NCI-H226 (cell line): ENCODE measurements around the gene REG3A.

Experiments
- DNase-seq: peaks from one replicate; pipeline ENCODE4 v3.0.0-alpha.2; 2015

Gene REG3A

GRCh38 chr2:79159653-79160052, at the start of gene REG3A:
Gene REG3A (minus strand): TSS chr2:79159753. CDS start chr2:79159405, 348 bp downstream.
- DNase-seq: no peak

DNA sequence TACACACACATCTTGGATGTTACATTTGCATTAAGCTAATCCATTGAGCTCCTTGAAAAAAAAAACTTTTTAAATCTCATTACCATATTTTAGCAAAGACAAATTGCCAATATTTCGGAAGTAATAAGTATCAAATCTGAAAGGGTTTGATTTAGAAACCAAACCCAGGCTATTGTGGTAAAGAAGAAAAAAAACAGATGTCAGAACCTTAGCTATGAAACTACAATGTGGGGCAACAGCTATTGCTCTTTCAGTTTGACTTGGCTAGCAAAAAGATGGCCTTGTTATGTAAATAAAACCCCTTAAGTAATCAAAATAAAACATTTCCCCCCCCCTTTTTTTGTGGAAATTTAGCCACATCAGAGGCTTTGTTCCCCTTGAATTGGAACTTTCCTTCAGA, 41.2 kb upstream of the REG3A start:
- no peak for DNase-seq

DNA sequence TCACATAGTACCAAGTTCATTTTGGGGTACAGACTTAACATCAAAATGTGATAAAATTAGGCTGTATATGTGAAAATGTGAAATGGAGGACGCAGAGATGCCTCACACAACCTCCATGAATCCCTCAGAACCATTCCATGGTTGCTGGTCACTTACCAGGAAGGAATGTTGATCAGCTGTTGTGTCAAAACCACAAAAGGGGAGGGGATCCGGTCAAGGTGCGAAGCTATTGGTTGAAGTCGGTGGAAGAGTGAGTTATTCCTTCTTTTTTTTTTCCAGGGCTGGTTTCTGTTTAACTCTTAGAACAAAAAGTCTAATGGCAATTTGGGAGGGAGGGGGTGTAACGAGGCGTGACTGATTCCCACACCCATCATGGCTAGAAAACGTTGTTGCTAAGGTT, 32.3 kb upstream of the REG3A start:
- DNase-seq: no peak

DNA sequence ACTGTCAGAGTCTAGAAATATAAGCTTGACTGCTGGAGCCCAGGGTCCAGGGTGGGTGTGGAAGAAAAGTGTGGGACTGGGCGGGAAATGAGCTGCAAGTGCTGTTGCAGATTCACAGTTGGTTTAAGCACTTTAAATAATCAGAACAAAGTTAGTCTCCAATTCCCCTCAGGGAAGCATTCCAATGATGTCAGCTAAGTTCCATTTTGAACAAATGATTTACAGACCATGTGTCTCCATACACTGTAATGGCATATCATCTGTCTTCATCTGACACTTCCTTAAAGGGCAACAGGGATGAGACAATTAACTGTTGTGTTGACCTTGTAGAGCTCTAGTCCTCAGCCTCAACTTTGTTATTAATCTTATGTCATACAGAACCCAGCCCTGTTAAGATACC, 31.5 kb upstream of the REG3A start:
- no peak for DNase-seq

- no peak for DNase-seq
Observed at GRCh38 chr2:79189465-79189864, 29.9 kb upstream of the REG3A start.

DNA sequence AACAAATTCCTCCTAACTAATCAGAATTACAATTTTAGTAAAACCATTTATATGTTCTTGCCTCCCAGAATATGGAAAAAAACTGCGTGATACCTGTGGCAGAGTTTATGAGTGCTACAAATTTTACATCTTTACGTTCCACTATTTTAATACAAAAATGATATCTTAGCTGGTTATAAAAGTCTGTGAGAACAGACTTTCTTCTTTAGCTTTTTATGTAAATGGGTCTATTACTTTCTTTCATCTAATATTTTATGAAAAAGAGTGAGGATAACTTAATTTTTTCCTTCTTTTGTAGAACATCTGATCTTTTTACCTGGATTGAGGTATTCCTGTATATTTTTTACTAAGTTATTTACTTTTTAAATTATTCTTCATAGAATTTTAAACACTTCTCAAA, 22.1 kb upstream of the REG3A start:
- no peak for DNase-seq

DNA sequence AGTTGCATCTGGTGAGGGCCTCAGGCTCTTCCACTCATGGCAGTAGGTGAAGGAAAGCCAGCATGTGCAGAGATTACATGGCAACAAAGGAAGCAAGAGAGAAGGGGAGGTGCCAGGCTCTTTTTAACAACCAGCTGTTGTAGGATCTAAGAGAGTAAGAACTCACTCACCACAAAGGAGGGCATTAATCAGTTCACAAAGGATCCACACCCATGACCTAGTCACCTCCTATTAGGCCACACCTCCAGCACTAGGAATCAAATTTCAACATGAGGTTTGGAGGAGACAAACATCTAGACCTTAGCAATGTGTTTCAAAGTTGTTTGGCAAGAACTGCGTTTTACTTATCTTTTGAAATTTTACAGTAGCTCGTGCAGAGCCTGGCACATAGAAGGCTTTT, 20.5 kb upstream of the REG3A start:
- no peak for DNase-seq

GRCh38 chr2:79179036-79179435, 19.5 kb upstream of the REG3A start:
- DNase-seq: no peak

GRCh38 chr2:79178076-79178674, 18.6 kb upstream of the REG3A start:
- DNase-seq: no peak

DNA sequence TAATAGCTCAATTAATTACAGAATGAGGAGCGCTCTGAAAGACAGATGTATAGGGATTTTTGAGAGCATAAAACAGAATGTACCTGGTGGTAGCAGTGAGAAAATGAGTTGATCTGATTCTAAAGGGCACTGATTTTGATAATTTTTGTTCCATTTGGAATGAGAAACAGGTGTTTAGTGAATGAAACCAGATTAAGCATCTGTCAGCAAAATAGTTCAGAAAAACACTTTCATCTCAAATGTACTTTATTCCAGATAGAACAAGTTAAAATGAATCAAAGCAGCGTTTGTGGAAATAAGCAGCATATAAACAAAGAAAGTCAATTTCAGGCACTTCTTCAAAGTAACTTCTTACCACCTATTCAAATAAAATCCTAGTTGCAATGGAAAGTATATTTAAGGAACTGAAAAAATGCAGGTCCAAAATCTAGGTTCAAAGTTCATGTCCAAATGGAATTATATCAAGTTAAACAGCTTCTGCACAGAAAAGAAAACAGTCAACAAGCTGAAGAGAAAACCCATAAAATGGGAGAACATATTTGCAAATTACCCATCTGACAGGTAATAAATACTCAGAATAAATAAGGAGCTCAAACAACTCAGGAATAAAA, 11.9 kb upstream of the REG3A start:
- DNase-seq: no peak

- DNase-seq: no peak
Observed at GRCh38 chr2:79162801-79163200, 3.2 kb upstream of the REG3A start.

GRCh38 chr2:79162132-79162531, 2.6 kb upstream of the REG3A start:
- no peak for DNase-seq

DNA sequence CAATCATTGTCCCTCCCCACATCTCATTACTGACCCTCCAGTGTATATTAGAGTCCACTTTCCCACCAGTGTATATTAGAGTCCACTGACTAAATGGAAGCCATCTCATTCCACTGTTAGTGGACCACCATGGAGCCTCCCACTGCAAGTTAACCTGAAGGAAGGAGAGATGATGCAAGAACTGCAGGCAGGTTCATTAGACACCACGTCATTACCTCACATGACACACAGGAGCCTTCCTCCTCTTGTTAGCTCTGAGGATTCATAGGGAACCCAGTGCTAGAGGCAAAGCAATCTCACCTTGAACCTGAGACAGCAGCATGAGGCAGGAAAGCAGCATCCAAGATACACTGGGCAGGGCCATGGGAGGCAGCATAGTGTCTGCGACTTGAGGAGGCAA, 523 bp downstream of the REG3A start:
- DNase-seq: no peak

DNA sequence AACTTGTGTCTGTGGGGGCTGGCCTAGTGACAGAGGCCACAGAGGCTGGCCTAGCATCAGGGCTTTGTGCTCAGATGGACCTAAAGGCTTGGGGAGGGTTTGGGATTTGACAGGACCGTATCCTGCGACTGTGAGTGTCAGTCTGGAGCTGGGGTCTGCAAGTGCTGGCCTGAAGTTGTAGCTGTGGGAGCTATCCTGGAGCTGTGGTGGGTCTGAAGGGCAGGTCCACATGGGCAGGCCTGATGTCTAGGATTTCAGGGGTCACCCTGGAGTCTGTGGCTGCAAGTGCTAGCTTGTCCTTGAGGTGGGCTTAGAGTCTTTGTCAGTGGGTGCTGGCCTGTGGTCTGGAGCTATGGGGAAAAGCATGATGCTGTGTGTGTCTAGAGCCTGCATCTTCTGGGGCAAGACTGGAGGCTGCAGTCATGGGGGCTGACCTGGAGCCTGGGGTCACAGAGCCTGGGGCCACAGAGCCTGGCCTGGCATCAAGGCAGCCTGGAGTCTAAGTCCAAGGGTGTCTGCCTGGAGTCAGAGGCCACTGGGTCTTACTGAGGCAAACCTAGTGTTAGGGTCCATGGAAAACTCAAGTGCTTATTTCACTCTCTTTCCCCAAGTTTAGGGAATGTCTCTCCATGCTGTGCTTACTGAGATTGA, 3.6 kb downstream of the REG3A start:
- no peak for DNase-seq

GRCh38 chr2:79139423-79139822, 20.1 kb downstream of the REG3A start:
- DNase-seq: no peak

DNA sequence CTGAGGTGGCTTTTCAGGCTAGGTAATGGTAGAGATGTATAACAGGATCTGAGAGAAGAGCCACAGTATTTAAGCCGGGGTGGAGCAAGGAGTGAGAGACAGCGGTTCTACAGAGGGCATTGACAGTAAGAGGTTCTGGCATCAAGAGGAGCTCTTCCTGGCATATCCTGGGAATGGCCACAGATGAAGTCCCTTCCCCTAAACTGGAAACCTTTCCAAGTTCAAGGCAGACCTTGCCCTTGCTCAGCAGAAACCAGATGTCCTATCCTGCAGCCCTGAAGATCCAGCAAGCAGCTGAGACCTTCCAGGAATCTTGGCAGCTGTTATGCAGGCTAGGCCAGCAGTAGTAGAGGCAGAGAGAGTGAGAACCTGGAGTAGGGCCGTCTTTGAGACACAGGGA, 21.2 kb downstream of the REG3A start:
- no peak for DNase-seq

GRCh38 chr2:79131687-79132086, 27.9 kb downstream of the REG3A start:
- DNase-seq: no peak

DNA sequence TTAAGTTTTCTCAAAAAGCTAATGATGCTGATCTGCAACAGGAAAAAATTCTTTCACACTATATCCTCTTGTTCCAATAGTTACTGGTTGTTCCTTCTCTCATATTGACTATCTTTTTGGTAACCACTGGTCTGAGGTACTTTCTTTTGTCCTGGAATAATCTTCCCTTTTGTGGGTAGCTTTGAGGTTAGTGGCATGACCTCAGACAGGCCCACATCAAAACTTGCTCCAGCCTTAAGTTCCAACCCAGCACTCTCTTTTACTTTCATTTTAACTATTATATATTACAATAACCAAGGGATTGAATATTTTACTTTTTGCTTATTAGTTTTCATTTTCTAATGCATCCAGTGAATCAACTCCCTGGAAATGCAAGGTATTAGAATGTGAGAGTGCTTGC, 29.7 kb downstream of the REG3A start:
- DNase-seq: no peak

DNA sequence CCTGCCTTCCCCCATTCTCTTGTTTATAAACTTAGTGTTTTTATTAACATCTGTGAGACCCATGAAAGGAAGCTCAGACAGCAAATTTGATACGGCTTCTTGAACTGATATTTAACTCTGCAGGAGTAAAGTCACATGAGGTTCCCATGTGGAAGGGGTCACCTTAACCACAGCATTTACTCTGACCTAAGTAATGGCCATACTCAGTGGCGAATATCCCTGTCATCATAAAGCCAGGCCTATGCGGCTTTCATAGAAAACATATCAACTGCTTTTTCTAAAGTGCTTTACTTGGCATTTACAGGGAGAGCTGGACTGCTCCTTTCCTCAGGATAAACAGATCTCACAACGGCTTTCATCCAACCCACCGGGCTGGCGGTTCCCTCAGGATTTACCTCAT, 30.3 kb downstream of the REG3A start:
- no peak for DNase-seq

- no peak for DNase-seq
Observed at GRCh38 chr2:79128406-79128805, 31.1 kb downstream of the REG3A start.

DNA sequence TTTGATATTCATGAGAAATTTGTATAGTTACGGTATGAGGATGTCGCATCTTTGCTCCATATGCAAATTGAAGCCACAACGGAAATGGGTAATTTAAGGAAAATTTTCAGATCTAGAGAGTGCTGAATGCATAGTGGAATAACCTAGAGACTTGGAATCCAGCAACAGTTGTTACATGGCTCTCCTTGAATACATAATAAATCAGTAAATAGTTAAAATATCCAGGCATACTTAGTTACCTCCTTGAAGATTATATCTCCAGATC, 33.9 kb downstream of the REG3A start:
- DNase-seq: no peak

DNA sequence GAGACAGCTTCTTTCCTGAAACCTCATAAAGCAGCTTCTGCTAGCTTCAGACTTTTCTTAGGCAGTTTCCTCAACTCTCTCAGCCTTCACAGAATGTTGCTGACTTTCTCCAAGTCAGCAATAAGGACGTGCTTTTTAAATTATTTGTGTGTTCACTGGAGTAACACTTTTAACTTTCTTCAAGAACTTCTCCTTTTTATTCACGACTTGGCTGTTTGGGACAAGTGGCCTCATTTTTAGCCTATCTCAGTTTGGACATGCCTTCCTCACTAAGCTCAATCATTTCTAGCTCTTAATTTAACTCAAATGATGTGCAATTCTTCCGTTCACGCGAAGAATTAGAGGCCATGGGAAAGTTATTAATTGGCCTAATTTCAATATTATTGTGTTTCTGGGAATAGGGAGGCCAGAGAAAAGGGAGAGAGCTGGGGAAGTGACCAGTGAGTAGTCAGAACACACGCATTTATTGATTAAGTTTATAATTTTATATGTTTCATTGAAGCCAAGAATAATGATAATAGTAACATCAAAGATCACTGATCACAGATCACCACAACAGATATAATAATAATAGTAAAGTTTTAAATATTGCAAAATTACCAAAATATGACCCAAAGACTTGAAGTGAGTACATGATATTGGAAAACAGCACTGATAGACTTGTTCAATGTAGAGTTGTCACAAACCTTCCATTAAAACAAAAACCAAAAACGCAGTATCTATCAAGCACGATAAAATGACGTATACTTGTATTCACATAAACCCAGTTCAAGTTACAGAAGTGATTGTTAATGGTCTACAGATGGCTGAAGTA, 34.4 kb downstream of the REG3A start:
- no peak for DNase-seq

- DNase-seq: no peak
Observed at GRCh38 chr2:79122676-79123075, 36.9 kb downstream of the REG3A start.

- no peak for DNase-seq
Observed at GRCh38 chr2:79120194-79120713, 39.3 kb downstream of the REG3A start, which contains the start of gene REG1A. Gene REG1A (plus strand): TSS chr2:79120488. CDS start chr2:79120862, 374 bp downstream.
